Measurements from ENCODE around the gene SFSWAP.
"Not testable (repeated sequence)": the region's sequence is repeated elsewhere in the genome, so short reads cannot be mapped to it uniquely, and the experiment has no call there.

SFSWAP gene

DNA sequence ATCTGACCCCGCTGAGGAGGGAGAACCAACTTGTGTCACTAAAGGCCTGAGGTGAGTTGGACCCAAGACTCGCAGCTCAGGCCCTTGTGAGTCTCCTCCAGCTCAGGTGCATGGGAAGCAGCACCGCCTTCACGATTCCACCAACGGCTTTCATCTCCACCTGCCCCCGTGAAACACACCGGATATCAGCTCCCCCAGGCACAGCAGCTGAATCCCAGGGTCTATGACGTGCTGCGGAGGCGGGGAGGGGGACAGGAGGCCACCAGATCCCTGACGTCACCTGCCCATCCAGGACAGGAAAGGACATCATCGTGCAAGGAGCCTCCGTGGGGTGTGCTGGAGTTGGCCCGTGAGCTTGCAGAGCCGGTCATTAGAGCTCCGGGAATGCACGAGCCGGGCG lies 18.5 kb upstream of the SFSWAP start:
- H3K9me3 ChIP-seq (ENCODE audit: insufficient read depth, low read depth, low read length) = no peaks in the 10 kb centered on the region
- no peaks in the 10 kb centered on the region for H3K36me3 ChIP-seq (ENCODE audit: insufficient read depth, low read depth, low read length)
- H3K9ac ChIP-seq (ENCODE audit: low read depth, low read length) = no peak overlapping the region
- H3K4me1 ChIP-seq (ENCODE audit: insufficient read depth, low read length) = no peaks in the 10 kb centered on the region
- H3K4me3 ChIP-seq (ENCODE audit: low read length) = no peak overlapping the region
- no peak overlapping the region for H3K27ac ChIP-seq (ENCODE audit: low read length)
- H3K27me3 ChIP-seq (ENCODE audit: insufficient read depth, low read length) = peaks cover 5% of the 10 kb centered on the region; the same call in 1 of the 2 replicates

- Histone ChIP-seq H3K4me1 (ENCODE audit: insufficient read depth, low read length) (no peaks in the 10 kb centered on the region), H3K9me3 (ENCODE audit: insufficient read depth, low read depth, low read length) (no peaks in the 10 kb centered on the region), H3K27ac (ENCODE audit: low read length) (no peak overlapping the region), H3K4me3 (ENCODE audit: low read length) (no peak overlapping the region), H3K36me3 (ENCODE audit: insufficient read depth, low read depth, low read length) (no peaks in the 10 kb centered on the region), H3K9ac (ENCODE audit: low read depth, low read length) (no peak overlapping the region), H3K27me3 (ENCODE audit: insufficient read depth, low read length) (peaks cover 5% of the 10 kb centered on the region; the same call in 1 of the 2 replicates)
These were observed 17.7 kb upstream of the SFSWAP start for GRCh38 chr12:131693149-131693548.

DNA sequence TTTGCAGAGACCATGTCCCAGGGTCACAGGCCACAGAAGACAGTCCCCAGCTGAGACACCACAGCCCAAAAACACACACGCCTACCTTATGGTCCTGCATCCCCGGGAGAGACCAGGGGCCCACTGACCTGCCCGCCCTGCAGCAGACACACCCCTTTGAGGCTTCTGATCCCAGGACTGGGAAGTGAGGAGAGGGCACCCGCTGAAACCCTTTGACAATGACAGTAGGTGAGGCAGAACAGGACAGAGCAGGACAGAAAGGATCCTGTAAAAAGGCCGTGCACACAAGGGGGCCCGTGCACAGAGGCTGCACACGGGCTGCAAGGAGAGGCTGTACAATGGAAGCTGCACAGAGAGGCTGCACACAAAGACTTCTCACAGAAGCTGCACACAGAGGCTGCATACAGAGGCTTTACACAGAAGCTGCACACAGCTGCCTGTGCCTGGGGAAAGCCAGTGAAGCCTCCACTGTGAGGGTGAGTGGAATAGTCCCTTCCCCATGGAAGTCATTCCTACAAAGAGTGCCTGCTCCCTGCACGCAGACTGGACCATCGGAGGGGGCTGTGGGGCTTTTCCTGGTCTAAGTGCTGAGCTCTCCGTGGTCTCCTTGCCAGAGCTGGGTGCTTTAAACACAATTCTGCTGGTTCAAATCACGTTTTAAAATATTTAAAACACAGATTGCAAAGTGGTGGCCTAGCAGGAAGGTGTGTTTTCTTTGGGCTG lies 16.6 kb upstream of the SFSWAP start:
- no peaks in the 10 kb centered on the region for H3K36me3 ChIP-seq (ENCODE audit: insufficient read depth, low read depth, low read length)
- no peak overlapping the region for H3K4me3 ChIP-seq (ENCODE audit: low read length)
- H3K27me3 ChIP-seq (ENCODE audit: insufficient read depth, low read length) = peaks cover 5% of the 10 kb centered on the region; the same call in 1 of the 2 replicates
- H3K4me1 ChIP-seq (ENCODE audit: insufficient read depth, low read length) = no peaks in the 10 kb centered on the region
- no peak overlapping the region for H3K9ac ChIP-seq (ENCODE audit: low read depth, low read length)
- H3K9me3 ChIP-seq (ENCODE audit: insufficient read depth, low read depth, low read length) = no peaks in the 10 kb centered on the region
- no peak overlapping the region for H3K27ac ChIP-seq (ENCODE audit: low read length)

DNA sequence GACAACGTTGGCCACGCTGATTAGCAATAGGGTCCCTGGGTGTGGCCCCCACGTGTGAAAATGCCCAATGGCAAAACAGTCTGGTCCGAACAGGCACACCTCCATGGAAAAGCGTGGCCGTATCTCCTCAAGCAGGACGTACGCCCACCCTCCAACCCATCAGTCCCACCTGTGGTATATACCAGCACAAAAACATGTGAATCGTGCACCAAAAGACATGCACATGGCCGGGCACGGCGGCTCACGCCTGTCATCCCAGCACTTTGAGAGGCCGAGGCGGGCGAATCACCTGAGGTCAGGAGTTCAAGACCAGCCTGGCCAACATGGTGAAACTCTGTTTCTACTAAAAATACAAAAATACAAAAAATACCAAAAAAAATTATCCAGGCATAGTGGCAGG lies 14.9 kb upstream of the SFSWAP start:
- no peaks in the 10 kb centered on the region for H3K36me3 ChIP-seq (ENCODE audit: insufficient read depth, low read depth, low read length)
- no peaks in the 10 kb centered on the region for H3K4me1 ChIP-seq (ENCODE audit: insufficient read depth, low read length)
- H3K4me3 ChIP-seq (ENCODE audit: low read length) = no peak overlapping the region

DNA sequence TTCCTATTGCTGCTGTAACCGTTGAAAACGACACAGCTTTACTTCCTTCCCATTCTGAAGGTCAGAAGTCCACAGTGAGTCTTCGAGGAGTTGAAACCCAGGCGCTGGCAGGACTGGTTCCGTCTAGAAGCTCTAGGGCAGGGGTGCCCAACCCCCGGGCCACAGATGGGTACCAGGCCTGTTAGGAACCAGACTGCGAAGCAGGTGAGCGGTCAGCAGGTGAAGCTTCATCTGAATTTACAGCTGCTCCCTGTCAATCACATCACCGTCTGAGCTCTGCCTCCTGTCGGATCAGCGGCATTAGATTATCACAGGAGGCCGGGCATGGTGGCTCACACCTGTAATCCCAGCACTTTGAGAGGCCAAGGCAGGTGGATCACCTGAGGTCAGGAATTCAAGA lies 12.6 kb upstream of the SFSWAP start:
- Histone ChIP-seq H3K27ac (ENCODE audit: low read length) (no peak overlapping the region), H3K9me3 (ENCODE audit: insufficient read depth, low read depth, low read length) (no peaks in the 10 kb centered on the region), H3K4me3 (ENCODE audit: low read length) (no peak overlapping the region), H3K27me3 (ENCODE audit: insufficient read depth, low read length) (no peaks in the 10 kb centered on the region; the same call in 1 of the 2 replicates), H3K36me3 (ENCODE audit: insufficient read depth, low read depth, low read length) (no peaks in the 10 kb centered on the region), H3K4me1 (ENCODE audit: insufficient read depth, low read length) (no peaks in the 10 kb centered on the region), H3K9ac (ENCODE audit: low read depth, low read length) (no peak overlapping the region)

More for the DNA sequence above, 14.9 kb upstream of the SFSWAP start:
- no peak overlapping the region for H3K27ac ChIP-seq (ENCODE audit: low read length)
- no peak overlapping the region for H3K9ac ChIP-seq (ENCODE audit: low read depth, low read length)
- H3K27me3 ChIP-seq (ENCODE audit: insufficient read depth, low read length) = no peaks in the 10 kb centered on the region; the same call in 1 of the 2 replicates
- H3K9me3 ChIP-seq (ENCODE audit: insufficient read depth, low read depth, low read length) = no peaks in the 10 kb centered on the region

- H3K4me3 ChIP-seq (ENCODE audit: low read length) = no peak overlapping the region
- no peaks in the 10 kb centered on the region; the same call in 1 of the 2 replicates for H3K27me3 ChIP-seq (ENCODE audit: insufficient read depth, low read length)
- H3K4me1 ChIP-seq (ENCODE audit: insufficient read depth, low read length) = no peaks in the 10 kb centered on the region
- no peaks in the 10 kb centered on the region for H3K36me3 ChIP-seq (ENCODE audit: insufficient read depth, low read depth, low read length)
- H3K9ac ChIP-seq (ENCODE audit: low read depth, low read length) = no peak overlapping the region
- H3K9me3 ChIP-seq (ENCODE audit: insufficient read depth, low read depth, low read length) = no peaks in the 10 kb centered on the region
- H3K27ac ChIP-seq (ENCODE audit: low read length) = no peak overlapping the region
These were observed 11.5 kb upstream of the SFSWAP start for GRCh38 chr12:131699434-131699833.

- no peak overlapping the region for H3K27ac ChIP-seq (ENCODE audit: low read length)
- H3K9ac ChIP-seq (ENCODE audit: low read depth, low read length) = no peak overlapping the region
- no peaks in the 10 kb centered on the region for H3K36me3 ChIP-seq (ENCODE audit: insufficient read depth, low read depth, low read length)
- no peaks in the 10 kb centered on the region; the same call in 1 of the 2 replicates for H3K27me3 ChIP-seq (ENCODE audit: insufficient read depth, low read length)
- peaks cover 6% of the 10 kb centered on the region for H3K9me3 ChIP-seq (ENCODE audit: insufficient read depth, low read depth, low read length)
- no peak overlapping the region for H3K4me3 ChIP-seq (ENCODE audit: low read length)
- H3K4me1 ChIP-seq (ENCODE audit: insufficient read depth, low read length) = no peaks in the 10 kb centered on the region
These were observed 10.6 kb upstream of the SFSWAP start for GRCh38 chr12:131700271-131700670.

DNA sequence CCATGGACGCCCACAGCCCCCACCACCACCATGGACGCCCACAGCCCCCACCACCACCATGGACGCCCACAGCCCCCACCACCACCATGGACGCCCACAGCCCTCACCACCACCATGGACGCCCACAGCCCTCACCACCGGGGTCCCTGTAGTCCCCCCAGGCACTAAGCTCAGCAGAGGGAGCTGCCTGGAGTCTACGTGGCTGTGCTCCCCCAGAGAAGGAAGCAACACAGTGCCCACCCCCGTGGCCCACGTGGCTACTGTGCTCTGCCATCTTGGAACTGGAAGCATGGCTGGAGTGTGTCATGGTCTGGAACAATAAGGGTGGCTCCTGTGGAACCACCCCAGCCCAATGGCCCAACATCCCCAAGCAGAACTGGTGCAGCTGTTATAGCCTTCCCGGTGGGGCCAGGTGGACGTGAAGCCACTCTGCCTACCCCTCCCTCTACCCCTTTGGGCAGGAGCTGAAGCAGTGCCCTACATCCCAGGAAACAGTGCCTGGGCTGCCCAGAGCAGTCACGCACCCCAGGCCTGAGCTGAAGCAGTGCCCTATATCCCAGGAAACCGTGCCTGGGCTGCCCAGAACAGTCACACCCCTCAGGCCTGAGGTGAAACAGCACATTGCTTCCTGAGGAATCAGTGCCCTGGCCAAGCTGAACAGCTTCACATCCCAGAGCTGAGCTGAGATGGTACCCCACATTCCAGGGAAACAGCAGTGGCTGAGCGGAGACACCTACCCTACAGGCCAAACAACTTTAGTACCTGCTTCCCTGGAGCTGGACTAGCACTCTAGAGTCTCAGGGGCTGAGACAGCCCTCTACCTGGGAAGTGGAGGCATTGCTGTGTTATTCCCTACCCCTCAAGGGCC lies 9.0 kb upstream of the SFSWAP start:
- no peak overlapping the region for H3K4me3 ChIP-seq (ENCODE audit: low read length)
- no peaks in the 10 kb centered on the region for H3K36me3 ChIP-seq (ENCODE audit: insufficient read depth, low read depth, low read length)
- no peaks in the 10 kb centered on the region; the same call in 1 of the 2 replicates for H3K27me3 ChIP-seq (ENCODE audit: insufficient read depth, low read length)
- H3K9ac ChIP-seq (ENCODE audit: low read depth, low read length) = no peak overlapping the region
- H3K27ac ChIP-seq (ENCODE audit: low read length) = no peak overlapping the region
- H3K4me1 ChIP-seq (ENCODE audit: insufficient read depth, low read length) = no peaks in the 10 kb centered on the region
- H3K9me3 ChIP-seq (ENCODE audit: insufficient read depth, low read depth, low read length) = peaks cover 6% of the 10 kb centered on the region

- H3K9me3 ChIP-seq (ENCODE audit: insufficient read depth, low read depth, low read length) = peaks cover 6% of the 10 kb centered on the region
- no peaks in the 10 kb centered on the region for H3K36me3 ChIP-seq (ENCODE audit: insufficient read depth, low read depth, low read length)
- H3K4me3 ChIP-seq (ENCODE audit: low read length) = no peak overlapping the region
- no peak overlapping the region for H3K27ac ChIP-seq (ENCODE audit: low read length)
- no peak overlapping the region for H3K9ac ChIP-seq (ENCODE audit: low read depth, low read length)
- no peaks in the 10 kb centered on the region for H3K4me1 ChIP-seq (ENCODE audit: insufficient read depth, low read length)
- H3K27me3 ChIP-seq (ENCODE audit: insufficient read depth, low read length) = no peaks in the 10 kb centered on the region; the same call in 1 of the 2 replicates
These were observed 8.4 kb upstream of the SFSWAP start for GRCh38 chr12:131702573-131702877.

- H3K4me3 ChIP-seq (ENCODE audit: low read length) = no peak overlapping the region
- H3K9me3 ChIP-seq (ENCODE audit: insufficient read depth, low read depth, low read length) = peaks cover 6% of the 10 kb centered on the region
- no peaks in the 10 kb centered on the region; the same call in 1 of the 2 replicates for H3K27me3 ChIP-seq (ENCODE audit: insufficient read depth, low read length)
- no peak overlapping the region for H3K9ac ChIP-seq (ENCODE audit: low read depth, low read length)
- H3K4me1 ChIP-seq (ENCODE audit: insufficient read depth, low read length) = no peaks in the 10 kb centered on the region
- no peak overlapping the region for H3K27ac ChIP-seq (ENCODE audit: low read length)
- H3K36me3 ChIP-seq (ENCODE audit: insufficient read depth, low read depth, low read length) = no peaks in the 10 kb centered on the region
These were observed 7.7 kb upstream of the SFSWAP start for GRCh38 chr12:131703161-131703560.

DNA sequence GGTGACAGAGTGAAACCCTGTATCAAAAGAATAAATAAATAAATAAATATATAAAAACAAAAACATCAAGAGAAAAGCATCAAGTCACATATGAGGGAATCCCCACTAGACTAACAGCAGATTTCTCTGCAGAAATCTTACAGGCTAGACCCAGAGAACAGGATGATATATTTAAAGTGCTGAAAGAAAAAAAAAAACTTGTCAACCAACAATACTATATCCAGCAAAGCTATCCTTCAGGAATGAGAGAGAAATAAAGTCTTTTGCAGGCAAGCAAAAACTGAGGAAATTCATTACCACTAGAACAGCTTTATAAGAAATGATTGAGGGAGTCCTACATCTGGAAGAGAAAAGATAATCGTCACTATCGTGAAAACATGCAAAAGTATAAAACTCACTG lies 6.4 kb upstream of the SFSWAP start:
- no peaks in the 10 kb centered on the region for H3K27me3 ChIP-seq (ENCODE audit: insufficient read depth, low read length)
- H3K4me1 ChIP-seq (ENCODE audit: insufficient read depth, low read length) = no peaks in the 10 kb centered on the region
- H3K9ac ChIP-seq (ENCODE audit: low read depth, low read length) = no peak overlapping the region
- H3K4me3 ChIP-seq (ENCODE audit: low read length) = no peak overlapping the region
- peaks cover 6% of the 10 kb centered on the region for H3K9me3 ChIP-seq (ENCODE audit: insufficient read depth, low read depth, low read length)
- no peak overlapping the region for H3K27ac ChIP-seq (ENCODE audit: low read length)
- no peaks in the 10 kb centered on the region for H3K36me3 ChIP-seq (ENCODE audit: insufficient read depth, low read depth, low read length)

DNA sequence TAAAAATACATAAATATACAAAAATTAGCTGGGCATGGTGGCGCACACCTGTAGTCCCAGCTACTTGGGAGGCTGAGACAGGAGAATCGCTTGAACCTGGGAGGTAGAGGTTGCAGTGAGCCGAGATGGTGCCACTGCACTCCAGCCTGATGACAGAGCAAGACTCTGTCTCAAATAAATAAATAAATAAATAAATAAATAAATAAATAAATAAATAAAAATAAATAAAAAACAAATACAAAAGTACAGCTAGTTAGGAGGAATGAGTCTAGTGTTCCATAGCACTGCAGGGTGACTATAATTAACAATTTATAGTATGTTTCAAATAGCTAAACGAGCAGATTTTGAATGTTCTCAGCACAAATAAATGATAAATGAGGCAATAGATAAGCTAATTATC lies 4.2 kb upstream of the SFSWAP start:
- H3K9me3 ChIP-seq (ENCODE audit: insufficient read depth, low read depth, low read length); H3K27me3 ChIP-seq (ENCODE audit: insufficient read depth, low read length); H3K4me1 ChIP-seq (ENCODE audit: insufficient read depth, low read length); H3K9ac ChIP-seq (ENCODE audit: low read depth, low read length); H3K36me3 ChIP-seq (ENCODE audit: insufficient read depth, low read depth, low read length); H3K27ac ChIP-seq (ENCODE audit: low read length); H3K4me3 ChIP-seq (ENCODE audit: low read length): not testable (repeated sequence)

Measured in iPS-20b (cell line).